Effector memory CD4-positive, alpha-beta T cell (primary cell): ENCODE data around the gene INTS12.

ENCODE experiments used
- DNase-seq, 3 donors: peaks; one replicate each; pipeline ENCODE4 v3.0.0-alpha.2; 2020
- H3K27ac ChIP-seq: 2 replicates; pipeline ENCODE4 v1.7.0; 2013; ENCODE audit warnings: mild to moderate bottlenecking, low read length, moderate library complexity; ENCODE audit not compliant: insufficient read depth, poor library complexity, severe bottlenecking
- H3K27me3 ChIP-seq: replicated peaks from 2 replicates; pipeline ENCODE4 v1.7.0; 2013; ENCODE audit warnings: mild to moderate bottlenecking, low read length; ENCODE audit not compliant: insufficient read depth, control insufficient read depth, poor library complexity, severe bottlenecking
- H3K36me3 ChIP-seq: 2 replicates; pipeline ENCODE4 v1.7.0; 2013; ENCODE audit warnings: mild to moderate bottlenecking, low read length, moderate library complexity; ENCODE audit not compliant: control insufficient read depth, insufficient read depth
- H3K4me1 ChIP-seq: 2 replicates; pipeline ENCODE4 v1.7.0; 2013; ENCODE audit warnings: low read length, mild to moderate bottlenecking; ENCODE audit not compliant: control insufficient read depth, insufficient read depth, poor library complexity, severe bottlenecking
- H3K4me3 ChIP-seq: 2 replicates; pipeline ENCODE4 v1.7.0; 2013; ENCODE audit warnings: low read length, low read depth, mild to moderate bottlenecking; ENCODE audit not compliant: insufficient read depth, poor library complexity, severe bottlenecking
- H3K9me3 ChIP-seq: 2 replicates; pipeline ENCODE4 v1.7.0; 2013; ENCODE audit warnings: mild to moderate bottlenecking, low read length, moderate library complexity; ENCODE audit not compliant: control insufficient read depth

INTS12 gene

GRCh38 chr4:105719204-105719603 is 10.7 kb upstream of the INTS12 start:
- no peak overlapping the region for H3K4me3 ChIP-seq
- H3K4me1 ChIP-seq, result no peaks in the 10 kb centered on the region
- no peaks in the 10 kb centered on the region for H3K27me3 ChIP-seq
- peaks cover 3% of the 10 kb centered on the region for H3K36me3 ChIP-seq
- no peaks in the 10 kb centered on the region for H3K9me3 ChIP-seq
- no peak overlapping the region for H3K27ac ChIP-seq
- DNase-seq, result no peak

- Histone ChIP-seq H3K4me1 (no peaks in the 10 kb centered on the region), H3K36me3 (peaks cover 3% of the 10 kb centered on the region), H3K9me3 (no peaks in the 10 kb centered on the region), H3K27me3 (no peaks in the 10 kb centered on the region), H3K27ac (no peak overlapping the region), H3K4me3 (no peak overlapping the region)
- no peak for DNase-seq
Measured at GRCh38 chr4:105715692-105716278, 7.3 kb upstream of the INTS12 start.

GRCh38 chr4:105714932-105715331 is 6.4 kb upstream of the INTS12 start:
- no peaks in the 10 kb centered on the region for H3K9me3 ChIP-seq
- H3K27me3 ChIP-seq, result no peaks in the 10 kb centered on the region
- H3K4me3 ChIP-seq, result no peak overlapping the region
- no peak for DNase-seq
- H3K36me3 ChIP-seq, result peaks cover 3% of the 10 kb centered on the region
- no peaks in the 10 kb centered on the region for H3K4me1 ChIP-seq
- no peak overlapping the region for H3K27ac ChIP-seq

GRCh38 chr4:105714071-105714521 is 5.6 kb upstream of the INTS12 start:
- H3K4me1 ChIP-seq, result no peaks in the 10 kb centered on the region
- H3K36me3 ChIP-seq, result no peaks in the 10 kb centered on the region
- no peak overlapping the region for H3K27ac ChIP-seq
- DNase-seq, result no peak
- H3K4me3 ChIP-seq, result no peak overlapping the region
- H3K9me3 ChIP-seq, result no peaks in the 10 kb centered on the region
- no peaks in the 10 kb centered on the region for H3K27me3 ChIP-seq

- Histone ChIP-seq H3K27me3 (no peaks in the 10 kb centered on the region), H3K4me3 (no peak overlapping the region), H3K36me3 (no peaks in the 10 kb centered on the region), H3K27ac (no peak overlapping the region), H3K9me3 (no peaks in the 10 kb centered on the region), H3K4me1 (no peaks in the 10 kb centered on the region)
- DNase-seq, result no peak
Measured at GRCh38 chr4:105712766-105713165, 4.3 kb upstream of the INTS12 start.

- H3K27ac ChIP-seq, result no peak overlapping the region
- no peaks in the 10 kb centered on the region for H3K36me3 ChIP-seq
- H3K4me1 ChIP-seq, result no peaks in the 10 kb centered on the region
- no peaks in the 10 kb centered on the region for H3K9me3 ChIP-seq
- no peak for DNase-seq
- no peak overlapping the region for H3K4me3 ChIP-seq
- H3K27me3 ChIP-seq, result no peaks in the 10 kb centered on the region
Measured at GRCh38 chr4:105710678-105711077, 2.2 kb upstream of the INTS12 start.

- no peaks in the 10 kb centered on the region for H3K36me3 ChIP-seq
- DNase-seq, result no peak
- no peak overlapping the region for H3K4me3 ChIP-seq
Measured at GRCh38 chr4:105710012-105710600, 1.6 kb upstream of the INTS12 start.

GRCh38 chr4:105709081-105709450 is 577 bp upstream of the INTS12 start:
- DNase-seq, result no peak
- no peaks in the 10 kb centered on the region for H3K36me3 ChIP-seq
- no peaks in the 10 kb centered on the region for H3K9me3 ChIP-seq
- no peaks in the 10 kb centered on the region for H3K27me3 ChIP-seq
- no peaks in the 10 kb centered on the region for H3K4me1 ChIP-seq
- peak overlapping the region; percentile 81 for H3K27ac ChIP-seq
- H3K4me3 ChIP-seq, result peak overlapping the region; percentile 97

More at GRCh38 chr4:105710012-105710600, 1.6 kb upstream of the INTS12 start:
- H3K27me3 ChIP-seq, result no peaks in the 10 kb centered on the region
- no peak overlapping the region for H3K27ac ChIP-seq
- no peaks in the 10 kb centered on the region for H3K4me1 ChIP-seq
- H3K9me3 ChIP-seq, result no peaks in the 10 kb centered on the region

- Histone ChIP-seq H3K4me3 (peak overlapping the region; percentile 97), H3K9me3 (no peaks in the 10 kb centered on the region), H3K27ac (peak overlapping the region; percentile 81), H3K36me3 (no peaks in the 10 kb centered on the region), H3K4me1 (no peaks in the 10 kb centered on the region), H3K27me3 (no peaks in the 10 kb centered on the region)
- DNase-seq, result no peak
Measured at GRCh38 chr4:105707782-105708180, 708 bp downstream of the INTS12 start.

GRCh38 chr4:105698607-105699006 is 9.9 kb downstream of the INTS12 start:
- no peaks in the 10 kb centered on the region for H3K27me3 ChIP-seq
- no peak overlapping the region for H3K27ac ChIP-seq
- no peak for DNase-seq
- peaks cover 14% of the 10 kb centered on the region for H3K36me3 ChIP-seq
- H3K9me3 ChIP-seq, result no peaks in the 10 kb centered on the region
- H3K4me1 ChIP-seq, result no peaks in the 10 kb centered on the region
- H3K4me3 ChIP-seq, result no peak overlapping the region
